ENCODE measurements around the gene NUDT6. TPM values are rescaled to one million over a fixed set of nuclear protein-coding genes. Genes with fewer than 3 reads are reported as not detected.
"Not testable (repeated sequence)": the region's sequence is repeated elsewhere in the genome, so short reads cannot be mapped to it uniquely, and the experiment has no call there.

Gene NUDT6, protein sequence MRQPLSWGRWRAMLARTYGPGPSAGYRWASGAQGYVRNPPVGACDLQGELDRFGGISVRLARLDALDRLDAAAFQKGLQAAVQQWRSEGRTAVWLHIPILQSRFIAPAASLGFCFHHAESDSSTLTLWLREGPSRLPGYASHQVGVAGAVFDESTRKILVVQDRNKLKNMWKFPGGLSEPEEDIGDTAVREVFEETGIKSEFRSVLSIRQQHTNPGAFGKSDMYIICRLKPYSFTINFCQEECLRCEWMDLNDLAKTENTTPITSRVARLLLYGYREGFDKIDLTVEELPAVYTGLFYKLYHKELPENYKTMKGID
- polyA plus RNA-seq (ENCODE audit: insufficient read length in 10 of 10) = 10 to 100 TPM in 2 of 10 donors, 1 to 10 TPM in 8; 5.1 to 12.4 (median 7.0) TPM
- long read RNA-seq, donor 1, partial matches to known transcripts = 0 of 3 reads
- long read RNA-seq, donor 1, other reads (novel, unspliced or antisense) = 0 of 3 reads
- long read RNA-seq, donor 2, partial matches to known transcripts = 0 of 1 reads
- long read RNA-seq, donor 2, other reads (novel, unspliced or antisense) = 0 of 1 reads
- long read RNA-seq, donor 3 = 0 reads
- long read RNA-seq, donor 4, partial matches to known transcripts = 11 of 12 reads
- long read RNA-seq, donor 4, other reads (novel, unspliced or antisense) = 0 of 12 reads
- long read RNA-seq, donor 5, partial matches to known transcripts = 0 of 1 reads
- long read RNA-seq, donor 5, other reads (novel, unspliced or antisense) = 0 of 1 reads
- long read RNA-seq, donor 6, partial matches to known transcripts = 0 of 1 reads
- long read RNA-seq, donor 6, other reads (novel, unspliced or antisense) = 0 of 1 reads
- long read RNA-seq, donor 7, partial matches to known transcripts = 0 of 2 reads
- long read RNA-seq, donor 7, other reads (novel, unspliced or antisense) = 0 of 2 reads
- long read RNA-seq, donor 8, partial matches to known transcripts = 0 of 2 reads
- long read RNA-seq, donor 8, other reads (novel, unspliced or antisense) = 0 of 2 reads
- long read RNA-seq, donor 9 = 0 reads

DNA sequence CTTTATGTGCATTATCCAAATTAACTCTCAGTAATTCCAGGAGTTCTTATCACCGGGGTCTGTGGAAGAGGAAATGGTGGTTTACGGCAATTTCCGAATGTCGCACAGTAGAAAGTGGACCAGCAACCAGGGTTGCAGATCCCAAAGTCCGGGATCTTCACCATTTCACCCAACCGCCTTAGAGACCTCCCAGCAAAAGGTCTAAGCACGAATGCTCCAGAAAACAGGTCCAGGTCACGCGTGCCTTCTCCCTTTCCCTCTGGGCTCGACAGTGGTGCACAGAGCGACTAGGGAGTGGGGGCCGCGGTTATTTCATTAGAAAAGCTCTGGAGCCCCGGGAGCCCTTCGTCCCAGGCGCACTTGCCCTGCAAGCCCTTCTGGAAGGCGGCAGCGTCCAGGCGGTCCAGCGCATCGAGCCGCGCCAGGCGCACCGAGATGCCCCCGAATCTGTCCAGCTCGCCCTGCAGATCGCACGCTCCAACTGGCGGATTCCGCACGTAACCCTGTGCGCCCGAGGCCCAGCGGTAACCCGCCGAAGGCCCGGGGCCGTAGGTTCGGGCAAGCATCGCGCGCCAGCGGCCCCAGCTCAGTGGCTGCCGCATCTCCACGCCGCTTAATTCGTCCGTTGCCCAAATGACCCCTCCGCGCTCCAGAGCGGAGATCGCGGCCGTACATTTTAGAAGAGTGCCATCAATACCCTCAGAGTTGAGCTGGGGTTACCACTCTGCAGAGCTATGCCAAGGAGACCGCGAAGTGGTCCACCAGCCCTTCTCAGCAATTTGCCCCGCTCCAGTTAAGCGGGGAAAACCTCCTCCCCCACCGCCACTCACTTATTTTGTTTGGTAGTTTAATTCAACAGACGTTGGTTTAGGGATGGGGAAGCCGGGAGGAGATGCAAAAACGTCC is at the start of gene NUDT6:
TSS of gene NUDT6 (minus strand) at position 627 of the 906 bp plus-strand sequence. CDS start at position 602, 25 bp downstream.
- peak; percentile 52 to 91 (median 79) for DNase-seq

DNA sequence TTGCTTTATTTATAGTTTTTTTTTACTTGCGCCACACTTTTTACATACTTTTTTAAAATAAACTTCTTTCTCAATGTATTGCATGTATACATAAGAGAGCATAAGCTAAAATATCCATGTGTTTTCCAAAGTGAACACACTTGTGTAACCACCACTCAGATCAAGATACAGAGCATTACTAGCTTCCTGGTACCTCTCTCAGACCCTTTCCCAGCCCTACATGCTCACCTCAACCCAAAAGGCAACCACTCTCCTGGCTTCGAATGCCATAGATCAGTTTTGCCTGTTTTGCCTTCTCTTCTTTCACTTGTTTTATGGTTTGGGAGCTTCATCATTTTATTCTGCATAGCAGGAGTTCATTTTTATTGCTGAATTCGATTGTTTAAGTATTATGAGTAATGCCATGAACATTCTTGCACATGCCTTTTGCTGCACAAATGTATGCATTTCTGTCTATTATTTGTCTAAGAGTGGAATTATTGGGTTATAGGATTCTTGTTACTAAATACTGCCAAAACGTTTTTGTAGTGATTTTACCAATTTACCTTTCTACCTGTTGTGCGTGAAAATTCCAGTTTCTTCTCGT is 45.9 kb upstream of the NUDT6 start:
- DNase-seq = peak in 1 of 3 donors; percentile 2

DNA sequence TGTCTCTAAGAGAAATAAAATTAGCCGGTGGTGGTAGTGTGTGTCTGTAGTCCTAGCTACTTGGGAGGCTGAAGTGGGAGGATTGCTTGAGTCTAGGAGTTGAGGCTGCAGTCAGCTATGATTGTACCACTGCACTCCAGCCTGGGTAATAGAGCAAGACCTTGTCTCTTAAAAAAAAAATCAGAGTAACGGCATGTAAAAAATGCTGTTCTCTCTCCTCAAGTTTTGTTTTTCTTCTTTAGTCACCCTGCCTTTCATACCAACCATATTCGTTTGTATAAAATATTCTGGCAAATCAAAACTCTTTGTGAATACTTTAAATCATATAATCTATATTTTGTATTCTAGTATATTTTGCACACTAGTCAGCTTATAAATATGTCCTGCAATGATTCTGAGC is 44.8 kb upstream of the NUDT6 start:
- no peak for DNase-seq

DNA sequence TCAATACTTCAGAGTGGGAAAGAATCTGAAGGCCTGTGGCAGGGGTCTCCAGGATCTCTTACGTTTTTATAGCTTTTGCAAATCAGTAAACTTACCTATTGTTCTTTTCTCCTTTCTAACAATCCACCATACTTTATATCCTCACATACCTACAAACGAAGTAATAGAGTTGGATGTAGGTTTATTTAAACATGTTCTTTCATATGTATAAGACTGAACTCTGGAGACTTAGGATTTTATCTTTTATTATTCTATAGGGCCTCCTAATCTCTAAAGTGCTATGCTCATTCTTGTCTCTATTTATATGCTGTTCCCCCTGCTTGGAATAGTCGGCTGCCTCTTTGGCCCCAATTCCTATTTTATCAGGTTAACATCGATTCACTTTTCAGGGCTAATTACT is 43.8 kb upstream of the NUDT6 start:
- DNase-seq = no peak

DNA sequence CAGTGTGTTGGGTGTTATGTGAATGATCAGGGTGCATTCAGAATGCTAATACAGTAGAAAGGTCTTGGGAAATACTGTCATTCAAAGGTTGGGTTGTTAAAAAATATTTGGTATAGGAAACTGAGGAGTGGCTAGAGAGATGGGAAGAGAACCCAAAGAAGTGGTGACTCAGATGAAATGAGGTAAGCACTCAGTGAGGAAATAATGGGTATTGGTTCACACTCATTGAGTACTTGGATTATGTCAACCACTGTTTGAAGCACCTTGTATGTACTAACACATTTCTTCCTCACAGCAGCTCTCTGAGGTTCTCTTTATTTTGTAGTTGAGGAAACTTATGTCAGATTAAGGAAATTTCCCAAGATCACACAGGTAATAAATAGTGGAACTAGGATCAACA is 40.8 kb upstream of the NUDT6 start:
- DNase-seq = no peak

DNA sequence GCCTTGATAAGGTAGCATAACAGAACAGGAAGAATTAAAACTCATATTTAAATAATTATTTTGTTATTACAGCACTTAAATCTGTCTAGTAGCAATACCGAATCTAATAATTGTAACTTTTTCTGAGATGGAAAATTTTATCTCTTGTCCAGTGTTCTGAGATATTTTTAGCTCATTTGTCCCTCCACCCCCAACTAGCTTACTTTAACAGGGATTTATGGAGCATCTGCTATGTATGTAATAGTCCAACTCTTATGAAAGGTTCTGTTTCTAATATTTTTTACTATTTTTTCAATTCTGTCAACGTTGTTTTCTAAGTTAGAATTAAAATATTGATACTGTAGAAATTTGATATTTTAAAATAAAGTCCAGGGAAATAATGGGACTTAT is 38.2 kb upstream of the NUDT6 start:
- peak; percentile 16 to 48 (median 18) for DNase-seq

DNA sequence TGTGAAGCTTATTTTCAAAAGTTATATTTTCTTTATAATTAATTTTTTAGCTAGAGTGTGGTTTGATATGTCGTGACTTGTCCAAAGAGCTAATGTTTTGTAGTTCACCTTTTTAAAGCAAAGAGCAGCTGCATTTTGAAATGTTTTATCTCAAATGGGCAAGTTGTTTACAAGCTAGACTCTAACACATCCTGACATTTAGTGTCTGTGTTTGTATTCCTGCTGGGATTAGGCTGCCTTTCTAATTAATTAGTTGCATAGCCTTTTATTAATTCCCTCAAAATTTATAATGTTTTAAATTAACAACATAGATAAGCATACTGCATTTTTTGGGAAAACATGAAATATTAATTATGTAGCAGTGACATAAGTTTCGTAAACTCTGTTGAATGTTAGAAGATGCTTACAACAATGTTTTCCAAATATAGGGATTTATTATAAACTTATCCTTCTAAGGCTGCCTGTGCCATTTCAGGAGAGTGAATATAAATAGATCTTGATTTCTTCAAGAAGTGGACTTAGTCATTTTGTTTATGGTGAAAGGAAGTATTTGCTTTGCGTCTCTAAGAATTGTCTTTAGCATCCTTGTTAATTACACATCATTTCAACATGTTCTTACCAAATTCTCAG is 37.7 kb upstream of the NUDT6 start:
- peak in 1 of 3 donors; percentile 4 for DNase-seq

DNA sequence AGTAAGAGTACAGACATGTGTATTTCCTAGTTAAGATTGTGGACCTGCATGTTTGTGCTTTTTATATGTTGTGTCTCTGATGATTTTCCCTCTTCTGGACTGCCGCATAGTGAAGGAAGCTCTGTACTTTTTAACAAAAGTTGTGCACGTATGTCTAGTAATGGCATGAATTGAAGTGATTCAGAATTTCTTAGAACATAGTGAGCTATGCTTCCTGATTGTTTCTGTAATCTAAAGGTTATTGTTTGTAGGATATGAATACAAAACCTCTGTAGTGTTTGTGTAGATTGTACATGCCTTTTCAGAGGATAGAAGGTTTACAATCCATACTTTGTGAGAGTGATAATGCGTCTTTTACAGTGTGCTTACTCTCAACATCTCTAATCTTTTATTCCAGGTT is 37.0 kb upstream of the NUDT6 start:
- no peak for DNase-seq

DNA sequence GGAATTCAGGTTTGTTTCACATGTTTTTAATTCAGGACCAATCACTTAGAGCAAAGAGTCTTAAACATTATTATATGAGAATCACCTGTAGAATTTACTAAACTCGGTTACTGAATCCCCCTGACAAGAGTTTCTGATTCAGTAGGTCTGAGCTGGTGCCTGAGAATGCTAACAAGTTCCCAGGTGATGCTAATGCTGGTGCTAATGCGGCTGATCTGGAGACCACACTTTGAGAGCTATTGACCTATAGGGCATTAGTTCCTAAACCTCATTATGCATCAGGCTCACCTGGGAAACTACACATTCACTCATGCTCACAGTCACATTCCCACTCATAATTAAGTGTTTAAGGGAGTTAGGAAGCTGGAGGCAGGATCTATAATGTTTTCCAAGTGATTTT is 36.1 kb upstream of the NUDT6 start:
- no peak for DNase-seq

DNA sequence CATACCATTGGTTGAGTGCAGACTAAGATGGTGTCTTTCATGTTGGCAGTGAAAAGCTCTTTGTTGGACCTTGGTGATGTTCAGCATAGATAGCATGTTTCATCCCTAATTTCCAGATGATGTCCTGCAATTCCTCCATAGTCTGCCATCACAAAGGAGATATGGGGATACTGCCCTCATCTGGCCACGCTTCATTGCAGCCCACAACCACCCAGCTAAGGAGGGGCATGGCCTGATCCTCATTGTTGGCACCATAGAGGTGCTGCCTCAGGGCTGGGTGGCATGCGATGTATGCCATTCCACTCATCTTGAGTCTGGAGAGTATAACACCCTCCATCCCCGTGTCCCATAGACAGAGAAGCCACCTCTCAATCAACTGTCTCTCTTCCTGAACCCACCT is 31.5 kb upstream of the NUDT6 start:
- no peak for DNase-seq

DNA sequence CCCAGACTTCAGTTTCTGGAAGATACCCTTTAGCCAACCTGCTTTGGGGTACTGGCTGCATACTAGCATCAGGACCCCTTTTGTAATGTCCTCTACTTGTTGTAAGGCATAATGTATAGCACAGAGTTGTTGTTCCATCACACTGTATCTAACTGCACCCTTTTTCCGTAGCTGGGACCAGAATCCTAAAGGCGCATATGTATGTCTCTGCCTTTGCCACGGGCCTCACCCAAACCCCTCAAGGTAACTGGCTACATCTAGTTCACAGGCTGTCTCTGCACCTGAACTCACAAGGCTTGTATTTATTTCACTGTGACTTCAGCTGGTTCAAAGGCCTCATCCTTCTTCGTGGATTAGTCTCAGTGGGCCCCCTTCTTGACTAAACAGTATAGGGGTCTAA is 29.6 kb upstream of the NUDT6 start:
- no peak for DNase-seq

DNA sequence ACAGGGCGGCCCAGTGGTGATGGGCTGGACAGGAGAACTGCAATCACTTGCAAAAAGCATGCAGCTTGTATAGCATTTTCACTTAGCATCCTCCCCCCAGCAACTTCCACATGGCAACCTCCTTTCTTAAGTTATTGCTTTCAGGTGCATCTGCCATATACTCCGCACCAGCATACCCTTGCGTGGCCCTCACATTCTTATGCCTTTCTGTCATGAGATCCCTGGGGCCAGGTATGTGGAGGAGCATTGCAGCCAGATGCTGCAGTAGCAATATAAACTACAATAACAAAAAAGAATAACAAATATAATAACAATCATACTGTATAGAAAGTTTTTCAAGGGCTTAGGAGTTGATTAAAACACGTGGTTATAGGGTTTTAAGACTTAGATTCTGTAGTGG is 26.3 kb upstream of the NUDT6 start:
- DNase-seq = no peak

DNA sequence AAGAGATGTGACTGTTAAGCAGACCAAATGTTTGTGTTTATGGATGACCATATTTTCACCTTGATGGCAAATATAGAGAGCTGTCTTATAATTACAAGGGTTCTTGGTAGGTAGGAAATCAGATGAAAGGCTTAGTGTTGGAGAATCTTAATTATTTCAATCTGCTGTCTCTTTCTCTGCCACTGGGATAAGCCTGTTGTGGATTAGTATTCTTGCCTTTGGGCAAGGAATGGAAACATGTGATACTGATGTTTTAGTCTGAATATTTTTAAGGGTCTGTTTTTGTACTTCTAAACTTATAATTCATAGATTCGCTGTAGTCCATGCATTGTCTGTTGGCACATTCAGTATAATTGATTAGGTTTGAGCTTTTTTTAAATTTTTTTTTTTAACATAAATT is 23.7 kb upstream of the NUDT6 start:
- no peak for DNase-seq

DNA sequence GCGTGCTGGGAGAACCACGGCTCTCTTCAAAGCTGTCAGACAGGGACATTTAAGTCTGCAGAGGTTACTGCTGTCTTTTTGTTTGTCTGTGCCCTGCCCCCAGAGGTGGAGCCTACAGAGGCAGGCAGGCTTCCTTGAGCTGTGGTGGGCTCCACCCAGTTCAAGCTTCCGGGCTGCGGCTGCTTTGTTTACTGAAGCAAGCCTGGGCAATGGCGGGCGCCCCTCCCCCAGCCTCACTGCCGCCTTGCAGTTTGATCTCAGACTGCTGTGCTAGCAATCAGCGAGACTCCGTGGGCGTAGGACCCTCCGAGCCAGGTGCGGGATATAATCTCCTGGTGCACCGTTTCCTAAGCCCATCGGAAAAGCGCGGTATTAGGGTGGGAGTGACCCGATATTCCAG is 22.7 kb upstream of the NUDT6 start:
- not testable (repeated sequence) for DNase-seq

DNA sequence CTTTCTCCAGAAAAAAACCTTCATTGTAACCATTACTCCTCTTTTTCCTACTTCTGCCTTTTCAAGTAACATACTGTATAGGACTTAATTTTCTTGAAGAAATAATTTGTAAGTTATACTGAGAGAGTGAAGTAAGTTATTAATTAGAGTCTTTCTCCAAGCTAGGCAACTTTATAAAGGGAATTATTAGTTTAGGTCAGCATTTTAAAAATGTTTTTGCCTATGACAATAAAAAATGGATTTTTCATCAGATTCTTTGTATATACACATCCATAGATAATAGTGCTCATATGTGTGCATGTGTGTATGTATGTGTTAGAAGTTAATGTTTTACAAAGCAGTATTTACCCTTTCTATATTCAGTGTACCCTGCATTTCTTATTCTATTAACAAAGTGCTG is 10.4 kb upstream of the NUDT6 start:
- no peak for DNase-seq

DNA sequence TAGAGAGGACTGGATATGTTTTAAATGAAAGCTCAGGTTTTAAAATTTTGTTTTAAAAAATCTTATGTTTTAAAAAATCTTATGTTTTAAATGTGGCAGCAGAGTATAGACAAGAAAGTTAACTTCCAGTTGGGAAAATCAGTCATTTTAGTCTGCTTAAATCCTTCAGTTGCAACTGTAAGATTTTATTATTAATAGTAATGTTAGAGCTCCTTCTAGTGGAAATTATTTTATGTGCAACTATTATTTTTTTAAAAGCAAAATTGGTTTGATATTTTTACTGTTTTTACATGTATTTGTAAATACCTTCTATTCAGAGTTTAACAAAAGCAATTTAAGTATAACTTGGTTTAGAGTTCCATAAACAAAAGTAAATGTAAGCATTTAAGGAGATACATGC is 8.5 kb upstream of the NUDT6 start:
- peak in 2 of 3 donors; percentile 8 to 21 for DNase-seq

DNA sequence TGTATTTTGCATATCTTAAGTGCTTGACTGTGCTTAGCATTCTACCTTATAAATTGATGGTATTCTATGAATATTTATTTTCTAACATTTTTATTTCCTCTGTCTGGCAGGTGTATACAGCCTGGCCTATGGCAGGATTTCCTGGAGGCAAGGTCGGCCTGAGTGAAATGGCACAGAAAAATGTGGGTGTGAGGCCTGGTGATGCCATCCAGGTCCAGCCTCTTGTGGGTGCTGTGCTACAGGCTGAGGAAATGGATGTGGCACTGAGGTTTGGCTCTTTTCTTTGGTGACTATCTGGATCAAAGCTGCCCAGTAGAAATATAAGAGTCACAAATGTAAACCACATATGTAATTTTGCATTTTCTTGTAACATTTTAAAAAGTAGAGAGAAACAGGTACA is 6.5 kb upstream of the NUDT6 start:
- DNase-seq = no peak

DNA sequence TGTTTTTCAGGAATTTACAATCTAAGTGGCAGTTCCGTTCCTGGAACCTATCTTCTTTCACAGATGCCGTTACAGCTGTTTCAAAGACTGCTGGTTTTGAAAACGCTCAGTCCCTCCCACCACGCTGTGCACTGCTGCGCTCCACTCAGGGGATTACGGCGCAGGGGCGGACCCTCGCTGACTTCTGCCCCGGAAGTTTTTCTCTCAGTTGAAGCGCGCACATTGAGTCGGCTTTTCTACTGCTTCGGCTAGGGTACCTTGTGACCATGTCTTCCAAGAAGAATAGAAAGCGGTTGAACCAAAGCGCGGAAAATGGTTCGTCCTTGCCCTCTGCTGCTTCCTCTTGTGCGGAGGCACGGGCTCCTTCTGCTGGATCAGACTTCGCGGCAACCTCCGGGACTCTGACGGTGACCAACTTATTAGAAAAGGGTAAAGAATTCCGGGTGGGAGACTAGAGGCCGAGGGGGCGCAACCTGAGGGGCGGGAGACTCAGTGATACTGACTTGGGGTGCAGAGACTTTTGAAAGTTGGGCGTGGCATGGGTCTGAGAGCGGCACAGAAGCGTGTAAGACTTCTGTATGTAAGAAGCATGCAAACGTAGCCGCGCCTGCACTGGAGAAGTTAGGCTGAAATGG is 597 bp upstream of the NUDT6 start:
- peak; percentile 86 to 96 (median 93) for DNase-seq

DNA sequence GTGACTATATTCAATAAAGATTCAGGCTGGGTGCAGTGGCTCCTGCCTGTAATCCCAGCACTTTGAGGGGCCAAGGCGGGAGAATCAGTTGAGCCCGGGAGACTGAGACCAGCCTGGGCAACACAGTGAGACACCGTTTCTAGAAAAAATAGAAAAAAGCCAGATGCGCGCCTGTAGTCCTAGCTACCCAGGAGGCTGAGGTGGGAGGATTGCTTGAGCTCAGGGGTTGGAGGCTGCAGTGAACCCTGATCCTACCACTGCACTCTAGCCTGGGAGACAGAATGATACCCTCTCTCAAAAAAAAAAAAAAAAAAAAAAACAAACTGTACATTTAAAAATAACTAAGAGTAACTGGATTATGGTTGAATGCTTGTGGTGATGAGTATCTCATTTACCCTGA is 1.1 kb downstream of the NUDT6 start:
- no peak for DNase-seq

DNA sequence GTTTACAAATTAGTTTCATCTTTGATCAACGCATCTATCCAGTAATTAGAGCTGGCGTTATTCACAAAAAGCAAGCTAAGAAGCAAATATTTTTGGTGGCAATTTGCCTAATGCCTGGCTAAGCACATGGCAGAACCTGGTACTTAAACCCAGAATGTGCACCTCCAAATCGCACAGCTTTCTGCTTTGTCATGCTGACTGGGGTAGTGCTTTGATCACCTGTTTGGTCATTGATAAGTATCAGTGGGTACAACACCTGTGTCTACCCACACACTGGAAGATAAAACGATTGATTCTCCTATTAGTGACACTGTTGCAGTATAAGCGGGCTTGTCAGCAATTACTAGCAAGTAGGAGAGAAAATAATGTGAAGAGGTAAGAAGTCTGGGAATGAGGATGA is 1.9 kb downstream of the NUDT6 start:
- DNase-seq = no peak

Measured in muscle of back (tissue), 13 donors.